Ramos (cell line): ENCODE results near the gene ABCC6.
"Not testable (repeated sequence)": the region's sequence is repeated elsewhere in the genome, so short reads cannot be mapped to it uniquely, and the experiment has no call there.

ENCODE experiments used
- in situ Hi-C: fragments of 300-500 bp; cut with MboI; formaldehyde crosslinking; loops from one replicate; pipeline ENCODE4 v1.14.3; 2022; ENCODE audit warnings: low sequenced_read_pairs; ENCODE audit not compliant: unreplicated experiment

Gene ABCC6

GRCh38 chr16:16164243-16164642 is 59.1 kb downstream of the ABCC6 start:
- in situ Hi-C loops, result no loop called here

GRCh38 chr16:16163571-16163970 is 59.7 kb downstream of the ABCC6 start:
- in situ Hi-C loops, result no loop called here

DNA sequence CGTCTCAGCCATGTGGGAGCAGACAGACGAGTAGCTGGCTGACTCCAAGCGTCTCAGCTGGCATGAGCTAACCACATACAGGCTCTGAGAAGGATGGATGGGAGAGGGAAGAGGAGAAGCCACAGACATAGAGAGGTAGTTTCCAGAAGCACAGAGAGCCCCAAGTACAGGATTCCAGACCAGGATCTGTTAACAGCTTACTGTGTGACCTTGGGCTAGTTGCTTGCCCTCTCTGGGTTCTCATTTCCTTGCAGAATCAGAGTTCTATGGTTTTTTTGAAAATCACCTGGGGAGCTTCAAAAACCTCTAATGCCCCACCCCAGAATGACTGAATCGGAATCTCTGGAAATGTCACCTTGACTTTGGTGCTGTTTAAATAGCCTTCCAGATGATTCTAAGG is 60.2 kb downstream of the ABCC6 start:
- in situ Hi-C loops, result no loop called here

DNA sequence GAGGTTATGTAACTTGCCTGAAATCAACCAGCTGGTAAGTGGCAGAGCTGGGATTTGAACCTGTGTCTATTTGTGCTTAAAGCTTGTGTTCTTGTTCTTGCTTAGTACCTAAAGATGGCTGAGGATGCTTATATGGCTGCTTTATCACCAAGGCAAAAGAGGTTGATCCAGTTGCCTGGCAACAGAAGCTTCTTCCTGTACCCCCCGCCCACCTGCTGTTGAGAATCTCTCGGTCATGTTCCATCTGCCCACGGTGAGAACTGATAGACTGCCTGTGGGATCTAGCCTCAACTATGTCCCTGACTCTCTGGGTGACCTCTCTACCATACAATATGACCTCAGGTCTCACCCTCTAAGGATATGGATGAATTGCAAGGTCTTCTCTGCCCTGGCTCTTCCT is 60.7 kb downstream of the ABCC6 start:
- in situ Hi-C loops, result no loop called here

DNA sequence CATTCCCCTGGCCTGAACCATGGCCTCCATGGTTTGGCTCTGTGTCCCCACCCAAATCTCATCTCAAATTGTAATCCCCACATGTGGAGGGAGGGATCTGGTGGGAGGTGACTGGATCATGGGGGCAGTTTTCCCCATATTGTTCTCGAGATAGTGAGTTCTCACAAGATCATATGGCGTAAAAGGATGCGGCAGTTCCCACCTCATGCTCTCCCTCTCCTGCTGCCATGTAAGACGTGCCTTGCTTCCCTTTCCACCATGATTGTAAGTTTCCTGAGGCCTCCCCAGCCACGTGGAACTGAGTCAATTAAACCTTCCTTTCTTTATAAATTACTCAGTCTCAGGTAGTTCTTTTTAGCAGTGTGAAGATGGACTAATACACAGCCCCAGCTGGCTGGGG is 61.5 kb downstream of the ABCC6 start:
- in situ Hi-C loops, result not testable (repeated sequence)

GRCh38 chr16:16161319-16161718 is 62.0 kb downstream of the ABCC6 start:
- in situ Hi-C loops, result no loop called here

DNA sequence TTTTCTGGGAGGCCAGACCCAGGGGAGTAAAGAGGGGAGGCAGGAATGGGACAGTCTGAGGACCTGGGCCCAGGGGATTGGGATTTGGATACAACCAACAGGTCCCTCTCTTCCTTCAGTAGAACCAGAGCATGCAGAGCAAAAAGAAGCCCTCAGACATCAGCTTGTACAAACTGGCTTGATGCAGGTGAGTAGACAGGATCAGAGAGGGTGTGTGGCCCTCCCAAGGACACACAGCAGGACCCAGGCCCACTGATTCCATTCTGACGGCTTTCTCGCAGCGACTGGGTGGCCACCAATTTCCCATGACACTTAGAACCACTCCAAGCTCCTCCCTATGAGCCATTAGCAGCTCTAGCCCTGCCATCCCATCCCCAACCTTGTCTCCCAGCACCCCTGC is 63.6 kb downstream of the ABCC6 start:
- in situ Hi-C loops, result no loop called here

DNA sequence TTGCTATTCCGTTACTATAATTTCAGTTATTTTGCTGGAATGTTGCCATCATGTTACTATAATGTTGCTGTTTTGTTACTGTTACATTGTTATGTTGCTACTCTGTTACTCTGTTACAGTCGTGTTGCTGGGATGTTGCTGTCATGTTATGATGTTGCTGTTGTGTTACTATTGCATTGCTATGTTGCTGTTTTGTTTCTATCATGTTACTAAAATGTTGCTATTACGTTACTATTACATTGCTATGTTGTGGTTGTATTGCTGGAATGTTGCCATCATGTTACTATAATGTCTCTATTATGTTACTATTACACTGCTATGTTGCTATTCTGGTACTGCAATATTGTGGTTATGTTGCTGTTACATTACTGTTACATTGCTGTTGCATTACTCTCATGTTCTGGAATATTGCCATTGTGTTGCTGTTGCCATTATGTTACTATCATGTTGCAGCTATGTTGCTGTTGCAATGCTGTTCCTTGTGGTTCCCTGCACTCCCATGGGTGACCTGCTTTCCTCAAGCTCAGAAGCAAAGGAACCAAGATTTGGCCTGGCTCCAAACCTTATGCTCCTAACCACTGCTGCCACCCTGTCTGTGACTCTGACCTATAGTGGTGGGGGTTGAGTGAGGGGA is 64.4 kb downstream of the ABCC6 start:
- in situ Hi-C loops, result no loop called here

- in situ Hi-C loops, result no loop called here
Observed at GRCh38 chr16:16158082-16158658, 65.1 kb downstream of the ABCC6 start.

DNA sequence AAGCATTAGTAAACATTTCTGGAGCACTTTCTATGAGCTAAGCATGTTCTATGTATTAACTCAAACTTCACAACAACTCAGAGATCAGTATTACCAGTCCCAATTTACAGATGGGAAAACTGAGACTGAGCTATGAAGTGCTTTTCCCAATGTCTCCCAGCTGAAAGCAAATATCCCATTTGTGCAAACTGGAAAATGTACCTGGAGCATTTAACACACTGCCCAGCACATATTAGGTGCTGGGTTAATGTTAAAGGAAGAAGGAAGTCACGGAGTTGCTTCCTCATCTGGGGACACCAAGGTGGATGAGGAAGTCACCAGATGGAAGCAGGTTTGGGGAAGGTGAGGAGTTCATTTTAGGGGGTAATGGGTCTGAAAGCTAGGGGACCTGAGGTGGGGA is 66.1 kb downstream of the ABCC6 start:
- in situ Hi-C loops, result no loop called here

- in situ Hi-C loops, result no loop called here
Observed at GRCh38 chr16:16155234-16155633, 68.1 kb downstream of the ABCC6 start.

DNA sequence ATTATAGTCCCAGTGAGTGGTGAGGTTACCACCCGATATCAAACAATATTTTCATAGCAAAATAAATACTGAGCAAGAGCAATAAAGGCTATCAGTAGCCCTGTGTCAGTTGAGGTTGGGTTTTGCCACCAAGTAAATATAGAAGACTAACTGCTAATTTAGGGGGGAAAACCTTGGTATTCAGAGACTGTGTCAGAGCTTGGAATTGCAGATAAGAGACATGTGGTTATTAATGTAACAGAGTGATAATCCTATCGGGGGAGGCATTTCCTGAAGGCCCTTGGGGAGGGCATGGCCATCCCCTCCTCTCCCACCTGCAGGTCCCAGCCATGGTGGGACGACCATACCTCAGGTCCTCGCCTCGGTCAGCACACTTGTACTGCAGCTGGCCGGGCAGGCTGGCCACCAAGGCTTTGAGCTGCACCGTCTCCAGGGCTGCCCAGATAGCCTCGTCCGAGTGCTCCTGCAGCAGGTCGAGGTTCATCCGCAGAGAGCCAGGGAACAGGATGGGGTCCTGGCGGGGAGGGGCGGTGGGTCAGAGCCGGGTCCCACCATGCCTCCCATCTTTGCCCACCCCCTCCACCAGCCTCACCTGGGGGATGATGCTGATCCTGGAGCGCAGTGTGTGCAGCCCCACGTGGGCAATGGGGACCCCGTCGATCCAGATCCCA is 68.9 kb downstream of the ABCC6 start:
- in situ Hi-C loops, result no loop called here

DNA sequence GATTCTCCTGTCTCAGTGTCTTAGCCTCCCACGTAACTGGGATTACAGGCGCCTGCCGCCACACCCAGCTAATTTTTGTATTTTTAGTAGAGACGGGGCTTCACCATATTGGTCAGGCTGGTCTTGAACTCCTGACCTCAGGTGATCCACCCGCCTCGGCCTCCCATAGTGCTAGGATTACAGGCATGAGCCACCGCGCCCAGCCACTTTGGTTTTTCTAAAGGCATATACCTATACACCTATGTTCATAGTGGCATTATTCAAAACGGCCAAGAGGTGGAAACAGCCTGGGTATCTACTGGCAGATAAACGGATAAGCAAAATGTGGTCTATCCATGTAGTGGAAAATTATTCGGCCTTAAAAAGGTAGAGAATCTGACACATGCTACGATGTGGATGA is 70.3 kb downstream of the ABCC6 start:
- in situ Hi-C loops, result not testable (repeated sequence)

DNA sequence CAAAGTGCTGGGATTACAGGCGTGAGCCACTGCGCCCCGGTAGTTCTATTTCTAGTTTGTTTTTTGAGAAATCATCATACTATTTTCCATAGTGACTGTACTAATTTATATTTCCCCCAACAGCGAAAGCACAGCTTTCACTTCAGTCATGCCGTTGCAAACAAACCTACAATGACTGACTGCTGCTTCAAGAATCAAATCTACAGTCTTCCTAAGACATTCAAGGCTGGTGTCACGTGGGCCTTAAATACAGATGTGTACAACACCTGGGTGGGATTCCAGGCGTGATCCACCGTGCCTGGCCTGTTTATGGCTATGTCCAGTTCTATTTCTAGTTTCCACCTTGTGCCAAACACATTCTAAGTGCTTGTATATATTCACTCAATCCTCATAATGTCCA is 72.0 kb downstream of the ABCC6 start:
- in situ Hi-C loops, result no loop called here

DNA sequence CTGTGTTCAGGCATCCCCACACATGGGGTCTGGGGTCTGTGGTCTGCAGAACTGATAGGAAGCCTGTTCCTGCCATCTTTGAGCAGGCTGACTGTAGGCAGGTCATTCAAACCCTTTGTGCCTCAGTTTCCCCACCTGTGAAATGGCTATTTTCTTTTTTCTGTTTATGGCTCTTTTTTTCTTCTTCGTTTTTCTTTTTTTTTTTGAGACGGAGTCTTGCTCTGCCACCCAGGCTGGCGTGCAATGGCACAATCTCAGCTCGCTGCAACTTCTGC is 72.5 kb downstream of the ABCC6 start:
- in situ Hi-C loops, result no loop called here

DNA sequence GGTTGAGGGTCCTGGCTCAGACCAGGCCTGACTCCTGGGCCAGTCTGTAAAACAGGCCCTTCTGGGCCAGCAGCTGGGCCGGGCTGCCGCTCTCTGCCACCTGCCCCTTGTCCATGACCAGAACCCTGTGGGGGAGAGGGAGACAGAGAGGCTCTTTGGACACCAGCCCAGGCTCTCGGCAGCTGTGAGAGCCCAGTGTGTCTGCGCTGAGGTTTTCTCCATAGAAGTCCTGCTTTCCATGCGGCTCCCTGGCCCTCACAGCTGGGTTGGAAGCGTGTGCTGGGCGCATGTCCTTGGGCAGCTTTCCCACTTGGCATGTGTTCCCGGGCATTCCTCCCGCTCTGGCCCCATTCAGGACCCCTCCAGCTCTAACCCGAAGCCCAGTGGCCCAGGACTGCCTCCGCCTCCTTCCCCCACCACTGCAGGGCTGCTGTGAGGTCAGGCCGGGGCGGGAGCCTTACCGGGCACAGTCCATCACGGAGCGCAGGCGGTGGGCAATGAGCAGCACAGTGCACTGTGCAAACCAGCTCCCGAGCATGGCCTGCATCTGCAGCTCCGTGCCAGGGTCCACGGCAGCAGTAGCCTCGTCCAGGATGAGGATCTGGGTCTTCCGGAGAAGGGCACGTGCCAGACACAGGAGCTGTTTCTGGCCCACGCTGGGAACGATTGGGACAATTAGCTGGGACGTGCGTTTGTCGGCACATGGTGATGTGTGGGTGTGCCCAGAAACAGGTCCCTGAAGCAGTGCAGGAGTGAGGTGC is 73.0 kb downstream of the ABCC6 start:
- in situ Hi-C loops, result no loop called here

DNA sequence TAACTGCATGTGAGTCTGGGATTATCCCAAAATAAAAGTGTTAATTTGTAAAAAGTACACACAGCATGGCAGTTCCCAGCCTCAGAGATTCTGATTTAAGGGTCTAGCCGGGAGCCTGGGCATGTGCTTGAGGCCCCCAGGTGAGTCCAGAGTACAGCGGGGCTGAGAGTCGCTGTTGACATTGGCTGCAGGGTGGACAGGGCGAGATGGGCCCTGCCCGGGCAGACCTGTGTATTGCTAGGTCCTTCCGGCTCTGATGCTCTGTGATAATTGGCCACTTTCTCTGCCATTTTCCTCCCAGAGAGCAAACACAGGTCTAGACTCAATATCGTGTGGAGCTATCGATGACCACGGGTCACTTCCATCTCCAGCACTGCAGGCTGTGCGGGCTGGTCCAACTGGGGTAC is 73.6 kb downstream of the ABCC6 start:
- in situ Hi-C loops, result loop anchor here (10.0 kb wide), 1 partner anchor 45 kb away; no protein-coding TSS in a partner anchor

- in situ Hi-C loops, result loop anchor here (10.0 kb wide), 1 partner anchor 46 kb away; no protein-coding TSS in a partner anchor
Observed at GRCh38 chr16:16148755-16149154, 74.5 kb downstream of the ABCC6 start.

DNA sequence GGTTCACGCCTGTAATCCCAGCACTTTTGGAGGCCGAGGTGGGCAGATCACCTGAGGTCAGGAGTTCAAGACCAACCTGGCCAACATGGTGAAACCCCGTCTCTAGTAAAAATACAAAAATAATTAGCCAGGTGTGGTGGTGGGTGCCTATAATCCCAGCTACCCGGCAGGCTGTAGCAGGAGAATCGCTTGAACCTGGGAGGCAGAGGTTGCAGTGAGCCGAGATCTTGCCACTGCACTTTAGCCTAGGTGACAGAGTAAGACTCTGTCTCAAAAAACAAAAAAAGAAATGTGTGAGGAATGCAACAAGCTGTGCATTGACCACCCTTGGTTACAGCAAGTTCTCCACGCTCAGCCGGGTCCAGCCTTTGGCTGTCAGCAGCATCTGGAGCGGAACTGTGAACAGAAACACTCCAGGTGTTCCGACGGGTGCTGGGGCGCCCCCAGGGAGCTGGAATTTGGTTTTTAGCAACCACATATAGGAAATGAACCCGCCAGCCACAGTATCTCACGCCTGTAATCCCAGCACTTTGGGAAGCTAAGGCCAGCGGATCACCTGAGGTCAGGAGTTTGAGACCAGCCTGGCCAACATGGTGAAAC is 75.2 kb downstream of the ABCC6 start:
- in situ Hi-C loops, result loop anchor here (10.0 kb wide), 1 partner anchor 47 kb away; no protein-coding TSS in a partner anchor

GRCh38 chr16:16147316-16147999 is 75.8 kb downstream of the ABCC6 start:
- in situ Hi-C loops, result loop anchor here (10.0 kb wide), 1 partner anchor 47 kb away; no protein-coding TSS in a partner anchor
